ENCODE data around the gene C19orf44.

DNA sequence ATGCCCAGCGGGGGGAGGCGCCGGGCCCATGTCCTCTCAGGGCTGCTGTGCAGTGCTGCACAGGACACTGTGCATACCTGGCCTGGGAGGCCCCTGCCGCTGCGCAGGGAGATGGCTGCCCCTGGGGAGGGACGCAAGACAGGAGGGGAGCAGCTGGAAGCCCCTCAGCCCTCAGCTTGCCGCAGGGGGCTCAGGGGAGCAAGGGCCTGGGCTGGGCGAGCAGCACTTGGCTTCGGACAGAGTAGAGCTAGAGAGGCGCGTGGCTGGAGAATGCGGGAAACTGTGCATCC is 35.1 kb downstream of the C19orf44 start:
- TF ChIP-seq, protein P1, sequence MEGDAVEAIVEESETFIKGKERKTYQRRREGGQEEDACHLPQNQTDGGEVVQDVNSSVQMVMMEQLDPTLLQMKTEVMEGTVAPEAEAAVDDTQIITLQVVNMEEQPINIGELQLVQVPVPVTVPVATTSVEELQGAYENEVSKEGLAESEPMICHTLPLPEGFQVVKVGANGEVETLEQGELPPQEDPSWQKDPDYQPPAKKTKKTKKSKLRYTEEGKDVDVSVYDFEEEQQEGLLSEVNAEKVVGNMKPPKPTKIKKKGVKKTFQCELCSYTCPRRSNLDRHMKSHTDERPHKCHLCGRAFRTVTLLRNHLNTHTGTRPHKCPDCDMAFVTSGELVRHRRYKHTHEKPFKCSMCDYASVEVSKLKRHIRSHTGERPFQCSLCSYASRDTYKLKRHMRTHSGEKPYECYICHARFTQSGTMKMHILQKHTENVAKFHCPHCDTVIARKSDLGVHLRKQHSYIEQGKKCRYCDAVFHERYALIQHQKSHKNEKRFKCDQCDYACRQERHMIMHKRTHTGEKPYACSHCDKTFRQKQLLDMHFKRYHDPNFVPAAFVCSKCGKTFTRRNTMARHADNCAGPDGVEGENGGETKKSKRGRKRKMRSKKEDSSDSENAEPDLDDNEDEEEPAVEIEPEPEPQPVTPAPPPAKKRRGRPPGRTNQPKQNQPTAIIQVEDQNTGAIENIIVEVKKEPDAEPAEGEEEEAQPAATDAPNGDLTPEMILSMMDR (IDR thresholded peaks at IDR 0.05) = no peak
- TF ChIP-seq POLR2AphosphoS5 (IDR thresholded peaks at IDR 0.05) = no peak
